Measurements from ENCODE around the gene RNF135.

DNA sequence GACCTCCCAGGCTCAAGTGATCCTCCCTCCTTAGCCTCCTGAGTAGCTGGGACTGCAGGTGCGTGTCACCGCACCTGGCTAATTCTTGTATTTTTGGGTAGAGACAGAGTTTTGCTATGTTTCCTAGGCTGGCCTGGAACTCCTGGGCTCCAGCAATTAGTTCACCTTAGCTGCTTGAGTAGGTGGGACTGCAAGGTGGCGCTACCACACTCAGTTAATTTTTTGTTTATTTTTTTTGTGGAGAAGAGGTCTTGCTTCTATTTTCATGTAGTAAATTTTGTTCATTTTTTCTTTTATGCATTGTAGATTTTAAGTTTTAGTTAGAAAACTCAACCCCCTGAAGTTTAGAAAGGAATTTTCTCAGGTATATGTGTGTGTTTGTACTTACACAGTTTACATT is 21.7 kb downstream of the RNF135 start:
- TF ChIP-seq, protein P1, sequence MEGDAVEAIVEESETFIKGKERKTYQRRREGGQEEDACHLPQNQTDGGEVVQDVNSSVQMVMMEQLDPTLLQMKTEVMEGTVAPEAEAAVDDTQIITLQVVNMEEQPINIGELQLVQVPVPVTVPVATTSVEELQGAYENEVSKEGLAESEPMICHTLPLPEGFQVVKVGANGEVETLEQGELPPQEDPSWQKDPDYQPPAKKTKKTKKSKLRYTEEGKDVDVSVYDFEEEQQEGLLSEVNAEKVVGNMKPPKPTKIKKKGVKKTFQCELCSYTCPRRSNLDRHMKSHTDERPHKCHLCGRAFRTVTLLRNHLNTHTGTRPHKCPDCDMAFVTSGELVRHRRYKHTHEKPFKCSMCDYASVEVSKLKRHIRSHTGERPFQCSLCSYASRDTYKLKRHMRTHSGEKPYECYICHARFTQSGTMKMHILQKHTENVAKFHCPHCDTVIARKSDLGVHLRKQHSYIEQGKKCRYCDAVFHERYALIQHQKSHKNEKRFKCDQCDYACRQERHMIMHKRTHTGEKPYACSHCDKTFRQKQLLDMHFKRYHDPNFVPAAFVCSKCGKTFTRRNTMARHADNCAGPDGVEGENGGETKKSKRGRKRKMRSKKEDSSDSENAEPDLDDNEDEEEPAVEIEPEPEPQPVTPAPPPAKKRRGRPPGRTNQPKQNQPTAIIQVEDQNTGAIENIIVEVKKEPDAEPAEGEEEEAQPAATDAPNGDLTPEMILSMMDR (IDR thresholded peaks at IDR 0.05; ENCODE audit: low read depth, low read length): no peak
- TF ChIP-seq POLR2A (IDR thresholded peaks at IDR 0.05; ENCODE audit: extremely low read depth, insufficient read length): no peak
- TF ChIP-seq, protein P2, sequence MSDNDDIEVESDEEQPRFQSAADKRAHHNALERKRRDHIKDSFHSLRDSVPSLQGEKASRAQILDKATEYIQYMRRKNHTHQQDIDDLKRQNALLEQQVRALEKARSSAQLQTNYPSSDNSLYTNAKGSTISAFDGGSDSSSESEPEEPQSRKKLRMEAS (IDR thresholded peaks at IDR 0.05; ENCODE audit: low read depth, low read length): no peak
